Activated T-helper 1 cell treated with anti-CD3 and anti-CD28 coated beads, Interleukin-2, amount 50 U/mL, for 16 hours (primary cell): ENCODE data around the gene EIF2A.

Source experiments
- DNase-seq, 2 donors: peaks; one replicate each; pipeline ENCODE4 v3.0.0-alpha.2; 2020; ENCODE audit warnings: low read depth in 1 of 2, low spot score in 1 of 2

The EIF2A gene

GRCh38 chr3:150631515-150632221, 85.1 kb downstream of the EIF2A start:
- no peak for DNase-seq

DNA sequence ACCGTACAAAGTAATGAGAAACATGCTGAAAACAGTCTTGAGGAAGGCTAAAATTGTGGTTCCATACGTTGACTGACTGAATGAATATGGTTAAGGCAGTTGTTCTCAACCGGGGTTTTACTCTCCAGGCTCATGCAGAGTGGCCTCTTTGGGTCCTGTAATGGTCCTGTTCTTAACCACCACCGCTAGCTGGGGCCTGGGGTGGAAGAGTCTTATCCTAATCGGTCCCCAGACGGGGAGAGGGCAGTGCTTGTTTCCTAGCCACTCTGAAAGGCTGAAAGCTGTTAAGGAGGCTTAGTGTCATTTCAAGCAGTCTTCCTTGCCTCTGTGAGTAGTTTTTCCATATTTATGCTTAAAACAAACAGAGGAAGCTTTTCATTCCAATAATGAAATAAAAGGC, 88.5 kb downstream of the EIF2A start:
- no peak for DNase-seq

DNA sequence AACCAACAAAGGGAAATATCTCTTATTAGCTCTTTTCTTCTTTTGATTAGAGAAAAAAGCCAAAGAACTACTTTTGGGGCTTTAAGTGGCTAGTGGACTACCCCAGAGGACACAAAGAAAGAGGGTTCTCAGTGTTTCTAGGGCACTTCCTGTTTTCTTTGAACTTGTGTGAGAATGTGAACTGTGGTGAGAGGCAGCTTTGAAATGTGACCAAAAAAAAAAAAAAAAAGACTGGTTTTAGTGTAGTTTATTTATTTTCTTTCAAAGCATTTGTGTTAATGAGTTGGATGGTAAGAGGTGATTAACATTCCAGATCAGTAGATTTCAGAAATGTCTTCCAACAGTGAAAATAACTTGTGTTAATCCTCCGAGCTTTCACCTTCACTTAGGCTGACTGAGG, 88.9 kb downstream of the EIF2A start:
- no peak for DNase-seq
